ENCODE measurements around the gene LZIC. TPM values are rescaled to one million over a fixed set of nuclear protein-coding genes. Genes with fewer than 3 reads are reported as not detected.

The LZIC gene
- total RNA-seq, 4 donors from 2014 or later, result 21.6 to 40.2 (median 32.0) TPM

- Histone ChIP-seq H3K27me3 (no peaks in the 10 kb centered on the region), H3K9me3 (no peaks in the 10 kb centered on the region), H3K4me1 (peaks cover 0 to 31% (median 6%) of the 10 kb centered on the region in 4 donors), H3K27ac (no peak overlapping the region), H3K36me3 (peaks cover 0 to 9% (median 0%) of the 10 kb centered on the region in 3 donors), H3K4me3 (no peak overlapping the region)
- 37 to 45% methylated on average over 6 of the region's 6 CpGs for WGBS, 2 donors
- TF ChIP-seq EP300 (IDR thresholded peaks at IDR 0.05) (no peak), POLR2A (IDR thresholded peaks at IDR 0.05) (no peak), CTCF (IDR thresholded peaks at IDR 0.05) (no peak)
- DNase-seq (ENCODE audit: low spot score in 2 of 2), result no peak
These were observed 52.9 kb downstream of the LZIC start for GRCh38 chr1:9890224-9890731.

GRCh38 chr1:9889411-9889810, 53.8 kb downstream of the LZIC start:
- TF ChIP-seq POLR2A (IDR thresholded peaks at IDR 0.05), result no peak
- TF ChIP-seq CTCF (IDR thresholded peaks at IDR 0.05), result no peak
- TF ChIP-seq EP300 (IDR thresholded peaks at IDR 0.05), result no peak
- Histone ChIP-seq H3K4me3 (no peak overlapping the region), H3K4me1 (peaks cover 0 to 31% (median 6%) of the 10 kb centered on the region in 4 donors), H3K27me3 (no peaks in the 10 kb centered on the region), H3K9me3 (no peaks in the 10 kb centered on the region), H3K36me3 (peaks cover 0 to 15% (median 0%) of the 10 kb centered on the region in 3 donors), H3K27ac (no peak overlapping the region)
- DNase-seq (ENCODE audit: low spot score in 2 of 2), result no peak
- 91 to 92% methylated on average over 8 of the region's 8 CpGs for WGBS, 2 donors

GRCh38 chr1:9888886-9889285, 54.3 kb downstream of the LZIC start:
- peaks cover 0 to 15% (median 0%) of the 10 kb centered on the region in 3 donors for H3K36me3 ChIP-seq
- H3K4me3 ChIP-seq, result no peak overlapping the region
- no peaks in the 10 kb centered on the region for H3K9me3 ChIP-seq
- no peak overlapping the region for H3K27ac ChIP-seq
- TF ChIP-seq EP300 (IDR thresholded peaks at IDR 0.05) (no peak), POLR2A (IDR thresholded peaks at IDR 0.05) (no peak), CTCF (IDR thresholded peaks at IDR 0.05) (no peak)
- no peak for DNase-seq (ENCODE audit: low spot score in 2 of 2)
- H3K4me1 ChIP-seq, result peaks cover 0 to 35% (median 6%) of the 10 kb centered on the region in 4 donors
- WGBS, 2 donors, result 65 to 74% methylated on average over 7 to 9 of the region's 9 CpGs
- H3K27me3 ChIP-seq, result no peaks in the 10 kb centered on the region

GRCh38 chr1:9887070-9887469, 56.1 kb downstream of the LZIC start:
- no peak for TF ChIP-seq CTCF (IDR thresholded peaks at IDR 0.05)
- no peak for TF ChIP-seq EP300 (IDR thresholded peaks at IDR 0.05)
- no peak for TF ChIP-seq POLR2A (IDR thresholded peaks at IDR 0.05)
- DNase-seq (ENCODE audit: low spot score in 2 of 2), result no peak
- Histone ChIP-seq H3K4me1 (peaks cover 0 to 27% (median 6%) of the 10 kb centered on the region in 4 donors), H3K27me3 (no peaks in the 10 kb centered on the region), H3K27ac (no peak overlapping the region), H3K4me3 (no peak overlapping the region), H3K9me3 (no peaks in the 10 kb centered on the region), H3K36me3 (peaks cover 0 to 29% (median 0%) of the 10 kb centered on the region in 3 donors)
- 86 to 97% methylated on average over 4 of the region's 4 CpGs for WGBS, 2 donors

GRCh38 chr1:9886092-9886742, 57.0 kb downstream of the LZIC start:
- no peak for DNase-seq (ENCODE audit: low spot score in 2 of 2)
- no peak overlapping the region for H3K27ac ChIP-seq
- H3K36me3 ChIP-seq, result peaks cover 0 to 29% (median 0%) of the 10 kb centered on the region in 3 donors
- no peak overlapping the region for H3K4me3 ChIP-seq
- H3K4me1 ChIP-seq, result peaks cover 0 to 24% (median 6%) of the 10 kb centered on the region in 4 donors
- WGBS, 2 donors, result 80 to 82% methylated on average over 17 of the region's 17 CpGs
- TF ChIP-seq EP300 (IDR thresholded peaks at IDR 0.05), result no peak
- TF ChIP-seq POLR2A (IDR thresholded peaks at IDR 0.05), result no peak
- TF ChIP-seq CTCF (IDR thresholded peaks at IDR 0.05), result no peak
- H3K9me3 ChIP-seq, result no peaks in the 10 kb centered on the region
- H3K27me3 ChIP-seq, result no peaks in the 10 kb centered on the region
